Measurements from ENCODE around the gene LPCAT4. TPM values are rescaled to one million over a fixed set of nuclear protein-coding genes. Genes with fewer than 3 reads are reported as not detected.
"Not testable (repeated sequence)": the region's sequence is repeated elsewhere in the genome, so short reads cannot be mapped to it uniquely, and the experiment has no call there.

Gene LPCAT4
- total and polyA plus RNA-seq, 2 donors (not counting 3 experiments of a cell fraction or from before 2014, with no cell fraction given) = 49.3 to 51.3 TPM

DNA sequence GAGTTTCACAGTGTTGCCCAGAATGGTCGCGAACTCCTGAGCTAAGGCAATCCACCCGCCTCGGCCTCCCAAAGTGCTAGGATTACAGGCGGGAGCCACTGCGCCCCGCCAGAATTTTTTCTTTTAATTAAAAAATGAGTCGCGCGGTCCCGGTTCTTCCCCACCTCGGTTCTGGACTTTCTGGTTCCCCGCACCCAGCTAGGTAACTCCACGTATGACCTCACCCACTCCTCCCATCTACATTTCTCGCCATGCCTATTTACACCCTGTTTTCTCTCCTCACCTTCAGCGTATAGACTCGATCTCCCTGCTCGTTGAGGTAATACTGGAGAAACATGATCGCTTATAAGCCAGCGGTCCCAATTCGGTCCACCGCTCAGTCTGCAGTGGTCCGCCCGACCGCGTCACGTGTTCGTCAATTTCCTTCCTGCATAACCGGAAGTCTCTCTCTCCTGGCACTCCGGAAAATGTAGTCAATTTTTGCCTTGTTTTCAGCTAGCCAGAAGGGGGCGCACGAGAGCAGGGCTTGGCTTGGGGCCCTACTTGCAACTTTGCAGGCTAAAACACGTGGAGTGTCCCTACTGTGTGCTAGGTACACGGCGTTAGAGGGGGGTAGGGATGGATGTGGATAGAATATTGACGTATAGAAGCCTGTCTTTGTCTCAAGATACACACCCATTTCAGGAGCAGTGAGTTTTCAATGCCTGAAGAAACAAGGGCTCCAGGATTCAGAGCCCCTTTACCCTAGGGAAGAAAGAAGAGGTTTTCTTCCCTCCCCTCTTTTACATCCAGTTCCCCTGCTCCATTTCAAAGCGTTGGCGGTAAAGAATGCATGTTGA, 24.0 kb downstream of the LPCAT4 start, which contains the start of the genes NOP10 and NUTM1:
Gene NOP10, minus strand, starts transcription at position 400 of the 839 bp plus-strand sequence. Its CDS starts 63 bp downstream, at position 337.
Gene NUTM1, plus strand, starts transcription at position 579 of the 839 bp plus-strand sequence. CDS start 382 bp downstream, outside the sequence.
- ChIA-PET CTCF (interaction anchor here (0.6 to 2.3 kb wide), 13 partner anchors 10 to 1476 kb away, joined by 3 to 39 read pairs (median 5); partner anchors contain the start of genes KATNBL1 and LPCAT4), POLR2A (no interaction called here)
- FAIRE-seq = peak; percentile 85
- Histone ChIP-seq H3K27ac (ENCODE audit: insufficient read depth, low read depth, low read length) (peak within 1 kb of the TSS; percentile 76), H3K79me2 (ENCODE audit: control insufficient read depth, insufficient read depth, low read length) (peaks cover 19% of the 10 kb centered on the region), H3K4me3 (replicated peaks in 1 of 3; ENCODE audit: insufficient read depth in 1 of 3, low read depth in 1 of 3, low read length in 3 of 3) (peak within 1 kb of the TSS; percentile 26 to 89 (median 66)), H3K4me2 (ENCODE audit: insufficient read depth, low read length) (peak within 1 kb of the TSS; percentile 83), H3K27me3 (ENCODE audit: control insufficient read depth in 2 of 2, insufficient read depth in 2 of 2, low read length in 2 of 2) (no peaks in the 10 kb centered on the region), H3K9me1 (replicated peaks; ENCODE audit: control insufficient read depth, extremely low read depth, insufficient read depth, low read length) (no peaks in the 10 kb centered on the region), H3K36me3 (ENCODE audit: control insufficient read depth in 2 of 2, extremely low read depth in 1 of 2, insufficient read depth in 2 of 2, low read length in 2 of 2) (peaks cover 0 to 5% of the 10 kb centered on the region in 2 experiments), H3K9ac (replicated peaks; ENCODE audit: extremely low read depth, insufficient read depth, low read length) (peak within 1 kb of the TSS; percentile 82), H4K20me1 (replicated peaks; ENCODE audit: control insufficient read depth, extremely low read depth, insufficient read depth, low read length) (no peaks in the 10 kb centered on the region), H3K9me3 (replicated peaks; ENCODE audit: control insufficient read depth, insufficient read depth, low read length) (no peaks in the 10 kb centered on the region), H3K4me1 (ENCODE audit: control insufficient read depth, extremely low read depth, insufficient read depth, low read length) (peaks cover 11% of the 10 kb centered on the region), H2AFZ (ENCODE audit: low read depth, low read length) (peak within 1 kb of the TSS; percentile 53)
- intact Hi-C loops (cut with micrococcal nuclease) (loop anchor here (1.0 to 10.0 kb wide), 8 partner anchors 24 to 280 kb away; partner anchors contain the start of genes EMC7, GOLGA8A and LPCAT4), dilution Hi-C loops (cut with MboI; ENCODE audit: extremely low pct_ligation_motif_present, low sequenced_read_pairs) (no loop called here)
- peak; percentile 94 for DNase-seq (ENCODE audit: low read depth, low spot score)
- BruUV-seq (replicated peaks) = no TSS peak
- peak; percentile 33 for TF ChIP-seq MYC (IDR thresholded peaks at IDR 0.05; ENCODE audit: low read depth, low read length)
- peak; percentile 95 for TF ChIP-seq POLR2AphosphoS5 (IDR thresholded peaks at IDR 0.05; ENCODE audit: insufficient read depth, low read depth, low read length)
- TF ChIP-seq, protein P1, sequence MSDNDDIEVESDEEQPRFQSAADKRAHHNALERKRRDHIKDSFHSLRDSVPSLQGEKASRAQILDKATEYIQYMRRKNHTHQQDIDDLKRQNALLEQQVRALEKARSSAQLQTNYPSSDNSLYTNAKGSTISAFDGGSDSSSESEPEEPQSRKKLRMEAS (IDR thresholded peaks at IDR 0.05; ENCODE audit: insufficient read depth, insufficient read length) = peak; percentile 93
- peak; percentile 94 for TF ChIP-seq POLR2A (IDR thresholded peaks at IDR 0.05; ENCODE audit: low read depth, low read length)
- peak; percentile 87 to 99 for TF ChIP-seq CTCF (IDR thresholded peaks at IDR 0.05; ENCODE audit: extremely low read depth in 1 of 2, insufficient read depth in 1 of 2, low read depth in 1 of 2, low read length in 2 of 2)
- no peak for TF ChIP-seq GATA2 (IDR thresholded peaks at IDR 0.05; ENCODE audit: insufficient read depth, insufficient read length, low read depth, low read length)
- TF ChIP-seq FOS (IDR thresholded peaks at IDR 0.05; ENCODE audit: borderline replicate concordance, insufficient read depth, low read length) = peak; percentile 13
- no peak for TF ChIP-seq EZH2 (IDR thresholded peaks at IDR 0.05; ENCODE audit: borderline replicate concordance, low read depth, low read length, severe bottlenecking)
- no peak for TF ChIP-seq JUN (IDR thresholded peaks at IDR 0.05; ENCODE audit: borderline replicate concordance, insufficient read depth, insufficient read length, low read depth)

- dilution Hi-C loops (cut with MboI; ENCODE audit: extremely low pct_ligation_motif_present, low sequenced_read_pairs); H2AFZ ChIP-seq (ENCODE audit: low read depth, low read length); FAIRE-seq; H3K36me3 ChIP-seq (ENCODE audit: control insufficient read depth in 2 of 2, extremely low read depth in 1 of 2, insufficient read depth in 2 of 2, low read length in 2 of 2); H4K20me1 ChIP-seq (replicated peaks; ENCODE audit: control insufficient read depth, extremely low read depth, insufficient read depth, low read length); H3K27me3 ChIP-seq (ENCODE audit: control insufficient read depth in 2 of 2, insufficient read depth in 2 of 2, low read length in 2 of 2); BruUV-seq (replicated peaks); H3K9me1 ChIP-seq (replicated peaks; ENCODE audit: control insufficient read depth, extremely low read depth, insufficient read depth, low read length); H3K9me3 ChIP-seq (replicated peaks; ENCODE audit: control insufficient read depth, insufficient read depth, low read length); DNase-seq (ENCODE audit: low read depth, low spot score); POLR2A ChIA-PET: not testable (repeated sequence)
- Histone ChIP-seq H3K4me2 (ENCODE audit: insufficient read depth, low read length) (peak overlapping the region; percentile 83), H3K4me1 (ENCODE audit: control insufficient read depth, extremely low read depth, insufficient read depth, low read length) (peaks cover 11% of the 10 kb centered on the region), H3K9ac (replicated peaks; ENCODE audit: extremely low read depth, insufficient read depth, low read length) (peak overlapping the region; percentile 82), H3K4me3 (replicated peaks in 1 of 3; ENCODE audit: insufficient read depth in 1 of 3, low read depth in 1 of 3, low read length in 3 of 3) (peak overlapping the region; percentile 26 to 89 (median 66)), H3K79me2 (ENCODE audit: control insufficient read depth, insufficient read depth, low read length) (peaks cover 19% of the 10 kb centered on the region), H3K27ac (ENCODE audit: insufficient read depth, low read depth, low read length) (peak overlapping the region; percentile 76)
- intact Hi-C loops (cut with micrococcal nuclease) = loop anchor here (2.0 to 10.0 kb wide), 3 partner anchors 93 to 279 kb away; partner anchors contain the start of genes EMC7 and GOLGA8A
- CTCF ChIA-PET = interaction anchor here (1.0 to 2.3 kb wide), 12 partner anchors 11 to 246 kb away, joined by 3 to 39 read pairs (median 6); partner anchors contain the start of genes KATNBL1 and LPCAT4
These were observed 24.7 kb downstream of the LPCAT4 start for GRCh38 chr15:34342213-34342736.

Data from endothelial cell of umbilical vein (primary cell).